Activated T-cell treated with anti-CD3 and anti-CD28 coated beads for 1 hour (primary cell): ENCODE results near the gene DTX3L.

Experiments
- DNase-seq: peaks from one replicate; pipeline ENCODE4 v3.0.0-alpha.2; 2020; ENCODE audit warnings: low read depth

DTX3L gene

GRCh38 chr3:122564155-122564912 is at the start of gene DTX3L, which contains the start of gene PARP9:
DTX3L (plus strand) TSS chr3:122564338; CDS start chr3:122564427, 89 bp downstream.
PARP9 (minus strand) TSS chr3:122564300; CDS start chr3:122559620, 4,680 bp downstream.
- DNase-seq = peak; percentile 71

GRCh38 chr3:122515020-122515468 is 49.1 kb upstream of the DTX3L start:
- DNase-seq = no peak

DNA sequence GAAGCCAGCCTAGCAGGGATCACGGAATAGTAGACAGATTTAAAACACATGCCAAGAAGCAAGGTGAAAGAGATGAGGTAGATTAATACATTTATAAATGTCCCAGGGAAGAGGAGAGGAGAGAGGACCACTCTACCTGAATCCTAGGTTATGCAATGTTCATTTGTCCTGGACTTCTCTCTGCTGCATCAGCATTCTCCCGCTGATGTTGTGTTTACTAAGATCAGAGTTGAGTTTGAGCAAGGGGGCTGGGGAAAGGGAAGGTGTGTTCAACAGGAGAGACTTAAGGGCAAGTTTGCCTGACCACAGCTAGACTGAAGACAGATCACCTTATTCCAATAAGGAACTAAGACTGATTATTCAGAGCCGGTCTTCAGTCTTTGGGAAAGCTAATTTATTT is 48.3 kb upstream of the DTX3L start:
- no peak for DNase-seq

GRCh38 chr3:122516846-122517360 is 47.2 kb upstream of the DTX3L start:
- DNase-seq = no peak

- no peak for DNase-seq
Observed at GRCh38 chr3:122519693-122520092, 44.4 kb upstream of the DTX3L start.

GRCh38 chr3:122520861-122521260 is 43.3 kb upstream of the DTX3L start:
- no peak for DNase-seq

- DNase-seq = no peak
Observed at GRCh38 chr3:122523317-122523716, 40.8 kb upstream of the DTX3L start.

- no peak for DNase-seq
Observed at GRCh38 chr3:122530164-122530563, 34.0 kb upstream of the DTX3L start.

GRCh38 chr3:122533480-122533879 is 30.7 kb upstream of the DTX3L start:
- no peak for DNase-seq

GRCh38 chr3:122533931-122534334 is 30.2 kb upstream of the DTX3L start:
- no peak for DNase-seq

GRCh38 chr3:122535964-122536631 is 28.0 kb upstream of the DTX3L start:
- DNase-seq = no peak

- no peak for DNase-seq
Observed at GRCh38 chr3:122536632-122537001, 27.5 kb upstream of the DTX3L start.

- no peak for DNase-seq
Observed at GRCh38 chr3:122538956-122539490, 25.1 kb upstream of the DTX3L start.

- DNase-seq = no peak
Observed at GRCh38 chr3:122546151-122546550, 18.0 kb upstream of the DTX3L start.

GRCh38 chr3:122548076-122548475 is 16.1 kb upstream of the DTX3L start:
- DNase-seq = no peak

- DNase-seq = no peak
Observed at GRCh38 chr3:122548619-122549018, 15.5 kb upstream of the DTX3L start.

GRCh38 chr3:122553171-122553570 is 11.0 kb upstream of the DTX3L start:
- no peak for DNase-seq

GRCh38 chr3:122555275-122556071 is 8.7 kb upstream of the DTX3L start:
- DNase-seq = no peak

- DNase-seq = no peak
Observed at GRCh38 chr3:122557356-122557755, 6.8 kb upstream of the DTX3L start.

DNA sequence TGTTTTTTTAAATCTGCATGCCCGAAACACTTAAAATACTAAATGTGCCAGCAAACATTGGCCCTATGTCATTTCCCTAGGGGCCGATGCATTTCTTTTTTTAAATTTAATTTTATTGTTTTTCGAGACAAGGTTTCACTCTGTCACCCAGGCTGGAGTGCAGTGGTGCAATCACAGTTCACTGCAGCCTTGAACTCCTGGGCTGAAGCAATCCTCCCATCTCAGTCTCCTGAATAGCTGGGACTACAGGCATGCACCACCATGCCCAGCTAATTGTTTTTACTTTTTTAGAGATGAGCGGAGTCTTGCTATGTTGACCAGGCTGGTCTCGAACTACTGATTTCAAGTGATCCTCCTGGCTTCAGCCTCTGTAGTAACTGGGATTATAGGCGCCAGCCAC is 5.5 kb upstream of the DTX3L start:
- DNase-seq = no peak

DNA sequence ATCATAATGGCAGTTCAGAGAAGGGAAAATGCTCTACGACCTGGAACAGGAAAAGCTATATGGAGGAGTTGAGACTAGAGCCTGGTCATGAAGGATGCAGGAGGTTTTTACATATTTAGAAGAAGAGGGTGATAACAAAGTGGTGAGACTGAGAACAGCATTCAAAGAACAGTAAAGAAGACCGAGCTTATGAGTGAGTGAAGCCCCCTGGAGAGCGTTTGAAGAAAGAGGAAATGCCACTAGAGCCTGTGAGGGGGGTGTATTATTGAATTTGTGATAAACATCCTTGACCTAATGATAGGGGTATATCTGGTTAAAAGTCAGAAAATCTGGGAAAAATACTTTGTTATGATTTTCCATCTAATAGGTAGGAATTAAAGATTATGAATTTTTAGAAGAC is 4.2 kb upstream of the DTX3L start:
- DNase-seq = no peak

GRCh38 chr3:122560680-122561079 is 3.5 kb upstream of the DTX3L start:
- DNase-seq = peak; percentile 31
